KMS-11 (cell line): ENCODE data around the gene SLC2A5.

Source experiments
- H2AFZ ChIP-seq: fragments of 200-600 bp; sonication (generic); 2 replicates; pipeline ENCODE4 v1.6.1; 2016; ENCODE audit warnings: antibody characterized with exemption, mixed run types, low read depth
- H3K27ac ChIP-seq: fragments of 200-600 bp; sonication (generic); 2 replicates; pipeline ENCODE4 v1.6.1; 2016; ENCODE audit warnings: mild to moderate bottlenecking, mixed run types
- H3K27me3 ChIP-seq: fragments of 200-600 bp; sonication (generic); 2 replicates; pipeline ENCODE4 v1.6.1; 2017; ENCODE audit warnings: mild to moderate bottlenecking, low read depth, mixed run types, moderate library complexity; ENCODE audit not compliant: insufficient read depth
- H3K36me3 ChIP-seq: fragments of 200-600 bp; sonication (generic); 2 replicates; pipeline ENCODE4 v1.6.1; 2017; ENCODE audit warnings: mild to moderate bottlenecking, mixed run types; ENCODE audit not compliant: insufficient read depth
- H3K4me1 ChIP-seq: fragments of 200-600 bp; sonication (generic); 2 replicates; pipeline ENCODE4 v1.6.1; 2016; ENCODE audit warnings: mild to moderate bottlenecking, low read depth, mixed run types; ENCODE audit not compliant: poor library complexity, severe bottlenecking
- H3K4me2 ChIP-seq: fragments of 200-600 bp; sonication (generic); 2 replicates; pipeline ENCODE4 v1.7.0; 2016; ENCODE audit warnings: mild to moderate bottlenecking, mixed run types
- H3K4me3 ChIP-seq: fragments of 200-600 bp; sonication (generic); IDR thresholded peaks from 2 replicates; pipeline ENCODE4 v1.6.1; 2017; ENCODE audit warnings: low read depth, low read length, mixed read lengths; ENCODE audit not compliant: insufficient read depth
- H3K79me2 ChIP-seq: fragments of 200-600 bp; sonication (generic); 2 replicates; pipeline ENCODE4 v1.6.1; 2016; ENCODE audit warnings: low read depth, mixed run types; ENCODE audit not compliant: insufficient read depth
- H3K9ac ChIP-seq: fragments of 200-600 bp; sonication (generic); 2 replicates; pipeline ENCODE4 v1.6.1; 2016; ENCODE audit warnings: mild to moderate bottlenecking, mixed run types
- H4K20me1 ChIP-seq: fragments of 200-600 bp; sonication (generic); 2 replicates; pipeline ENCODE4 v1.6.1; 2016; ENCODE audit warnings: mild to moderate bottlenecking, mixed run types; ENCODE audit not compliant: insufficient read depth
- TF ChIP-seq, protein P1 (sequence below): fragments of 200-600 bp; sonication (generic); conservative IDR thresholded peaks from 2 replicates; pipeline ENCODE4 v1.6.1; 2017; ENCODE audit warnings: low read depth, mild to moderate bottlenecking, antibody characterized with exemption, low read length, moderate library complexity, mixed read lengths

Gene SLC2A5, protein sequence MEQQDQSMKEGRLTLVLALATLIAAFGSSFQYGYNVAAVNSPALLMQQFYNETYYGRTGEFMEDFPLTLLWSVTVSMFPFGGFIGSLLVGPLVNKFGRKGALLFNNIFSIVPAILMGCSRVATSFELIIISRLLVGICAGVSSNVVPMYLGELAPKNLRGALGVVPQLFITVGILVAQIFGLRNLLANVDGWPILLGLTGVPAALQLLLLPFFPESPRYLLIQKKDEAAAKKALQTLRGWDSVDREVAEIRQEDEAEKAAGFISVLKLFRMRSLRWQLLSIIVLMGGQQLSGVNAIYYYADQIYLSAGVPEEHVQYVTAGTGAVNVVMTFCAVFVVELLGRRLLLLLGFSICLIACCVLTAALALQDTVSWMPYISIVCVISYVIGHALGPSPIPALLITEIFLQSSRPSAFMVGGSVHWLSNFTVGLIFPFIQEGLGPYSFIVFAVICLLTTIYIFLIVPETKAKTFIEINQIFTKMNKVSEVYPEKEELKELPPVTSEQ

DNA sequence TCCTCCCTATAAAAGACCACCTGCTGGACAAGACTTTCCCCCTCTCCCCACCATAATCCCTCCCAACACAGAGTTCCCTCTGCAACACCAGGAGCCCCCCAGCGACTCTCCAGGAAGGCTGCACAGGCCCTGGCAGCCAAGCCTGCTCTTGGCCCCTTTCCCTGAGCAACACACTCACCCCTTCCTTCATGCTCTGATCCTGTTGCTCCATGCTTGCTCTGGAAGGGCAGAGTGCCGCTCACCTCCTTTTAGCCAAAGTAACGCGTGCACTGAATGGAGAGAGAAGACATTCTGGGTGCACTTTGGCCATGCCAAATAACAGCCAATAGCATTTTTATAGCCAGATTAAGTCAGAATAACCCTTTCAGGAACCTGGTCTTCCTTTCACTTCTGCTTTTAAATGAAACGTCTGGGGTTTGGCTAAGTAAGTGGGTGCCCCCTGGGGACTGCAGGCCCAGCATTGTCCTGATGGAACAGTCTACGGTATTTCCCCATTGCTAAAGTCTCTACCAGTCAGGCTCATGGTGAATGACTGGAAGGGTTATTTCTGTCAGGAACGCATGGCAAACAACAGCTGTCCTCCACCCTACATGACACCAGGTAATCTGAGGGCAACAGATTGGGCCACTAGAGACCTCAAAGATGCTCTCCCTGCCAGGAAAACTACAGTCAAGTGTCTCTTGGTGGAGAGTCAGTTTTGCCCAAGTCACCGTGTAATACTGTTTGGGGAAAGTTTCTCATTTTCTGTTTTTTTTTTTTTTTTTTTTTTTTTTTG lies at the start of gene SLC2A5:
Gene SLC2A5 (minus strand): TSS at position 310 of the 775 bp plus-strand sequence. CDS start 99 bp downstream, at position 211.
- TF ChIP-seq, protein P1, sequence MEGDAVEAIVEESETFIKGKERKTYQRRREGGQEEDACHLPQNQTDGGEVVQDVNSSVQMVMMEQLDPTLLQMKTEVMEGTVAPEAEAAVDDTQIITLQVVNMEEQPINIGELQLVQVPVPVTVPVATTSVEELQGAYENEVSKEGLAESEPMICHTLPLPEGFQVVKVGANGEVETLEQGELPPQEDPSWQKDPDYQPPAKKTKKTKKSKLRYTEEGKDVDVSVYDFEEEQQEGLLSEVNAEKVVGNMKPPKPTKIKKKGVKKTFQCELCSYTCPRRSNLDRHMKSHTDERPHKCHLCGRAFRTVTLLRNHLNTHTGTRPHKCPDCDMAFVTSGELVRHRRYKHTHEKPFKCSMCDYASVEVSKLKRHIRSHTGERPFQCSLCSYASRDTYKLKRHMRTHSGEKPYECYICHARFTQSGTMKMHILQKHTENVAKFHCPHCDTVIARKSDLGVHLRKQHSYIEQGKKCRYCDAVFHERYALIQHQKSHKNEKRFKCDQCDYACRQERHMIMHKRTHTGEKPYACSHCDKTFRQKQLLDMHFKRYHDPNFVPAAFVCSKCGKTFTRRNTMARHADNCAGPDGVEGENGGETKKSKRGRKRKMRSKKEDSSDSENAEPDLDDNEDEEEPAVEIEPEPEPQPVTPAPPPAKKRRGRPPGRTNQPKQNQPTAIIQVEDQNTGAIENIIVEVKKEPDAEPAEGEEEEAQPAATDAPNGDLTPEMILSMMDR, result no peak
- Histone ChIP-seq H3K27ac (no peak within 1 kb of the TSS), H4K20me1 (no peaks in the 10 kb centered on the region), H3K36me3 (no peaks in the 10 kb centered on the region), H3K27me3 (peaks cover 30% of the 10 kb centered on the region), H3K4me2 (no peak within 1 kb of the TSS), H3K4me3 (no peak within 1 kb of the TSS), H3K9ac (no peak within 1 kb of the TSS), H3K4me1 (no peaks in the 10 kb centered on the region), H2AFZ (no peak within 1 kb of the TSS), H3K79me2 (no peaks in the 10 kb centered on the region)

DNA sequence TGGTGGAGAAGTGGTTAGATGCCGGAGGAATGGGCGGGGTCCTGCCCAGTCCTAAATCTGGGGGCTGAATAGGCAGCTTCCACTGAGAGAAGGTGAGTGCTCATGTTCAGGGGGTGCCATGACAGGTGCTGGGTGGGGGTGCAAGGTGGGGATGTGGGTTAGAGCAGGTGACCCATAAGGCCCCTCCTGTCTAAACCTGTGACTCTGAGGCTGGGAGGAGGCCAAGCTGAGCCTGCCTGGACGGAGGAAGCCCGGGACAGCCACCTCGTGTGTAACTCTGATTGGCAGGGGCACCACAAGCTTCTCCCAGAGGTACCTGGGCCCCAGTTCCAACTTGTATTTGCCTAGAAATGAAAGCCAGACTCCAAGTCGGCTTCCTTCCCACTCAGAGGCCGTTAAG lies 48.8 kb upstream of the SLC2A5 start:
- no peak overlapping the region for H3K9ac ChIP-seq
- H3K27ac ChIP-seq, result no peak overlapping the region
- H3K4me1 ChIP-seq, result peaks cover 3% of the 10 kb centered on the region
- H3K4me2 ChIP-seq, result no peak overlapping the region
- H2AFZ ChIP-seq, result no peak overlapping the region
- H3K79me2 ChIP-seq, result no peaks in the 10 kb centered on the region
- no peaks in the 10 kb centered on the region for H4K20me1 ChIP-seq
- TF ChIP-seq, protein P1, result no peak
- H3K4me3 ChIP-seq, result no peak overlapping the region
- H3K27me3 ChIP-seq, result no peaks in the 10 kb centered on the region
- H3K36me3 ChIP-seq, result no peaks in the 10 kb centered on the region

DNA sequence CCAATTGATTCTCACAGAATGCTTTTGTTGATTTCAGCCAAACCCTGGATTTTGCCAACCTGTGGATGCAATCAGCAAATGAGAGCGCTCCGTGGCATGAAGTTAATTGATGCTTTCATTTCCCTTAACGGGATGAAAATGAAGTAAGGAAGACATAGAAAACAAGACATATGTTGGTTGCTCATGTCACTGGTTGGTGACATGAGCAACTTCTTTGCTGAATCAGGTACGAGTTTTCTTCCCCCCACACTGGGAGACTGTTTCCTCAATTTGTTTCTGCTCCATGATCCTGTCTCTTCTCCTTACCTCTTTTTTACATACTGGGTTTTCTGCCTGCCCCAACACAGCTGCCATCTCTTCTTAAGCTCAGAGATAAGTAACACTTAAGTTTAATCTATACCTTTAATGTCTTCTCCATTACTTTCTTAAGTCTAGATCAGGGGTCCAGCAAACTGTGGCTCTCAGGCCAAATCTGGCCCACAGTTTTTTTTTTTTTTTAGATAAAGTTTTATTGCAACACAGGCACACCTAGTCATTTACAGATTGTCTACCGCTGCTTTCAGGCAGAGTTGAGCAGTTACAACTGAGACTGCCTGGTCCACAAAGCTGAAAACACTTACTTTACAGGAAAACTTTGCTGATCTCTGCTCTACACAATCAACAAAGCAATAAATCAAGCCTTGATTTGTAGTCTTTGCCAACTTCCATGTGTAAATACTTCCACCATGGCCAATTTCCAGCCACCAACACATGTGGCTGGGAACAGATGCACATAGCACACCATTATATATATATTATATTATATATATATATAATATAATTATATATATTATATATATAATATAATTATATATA lies 46.1 kb upstream of the SLC2A5 start:
- TF ChIP-seq, protein P1, result no peak
- no peaks in the 10 kb centered on the region for H4K20me1 ChIP-seq
- H3K4me3 ChIP-seq, result no peak overlapping the region

More for the DNA sequence above, 46.1 kb upstream of the SLC2A5 start:
- Histone ChIP-seq H3K36me3 (no peaks in the 10 kb centered on the region), H3K79me2 (no peaks in the 10 kb centered on the region), H3K4me1 (no peaks in the 10 kb centered on the region), H3K27me3 (no peaks in the 10 kb centered on the region), H3K27ac (no peak overlapping the region), H3K9ac (no peak overlapping the region), H3K4me2 (no peak overlapping the region), H2AFZ (no peak overlapping the region)
